ENCODE measurements around the gene ABCC4. TPM values are rescaled to one million over a fixed set of nuclear protein-coding genes. Genes with fewer than 3 reads are reported as not detected.

ABCC4 gene
- total and polyA plus RNA-seq, 2 donors (not counting 1 experiment from before 2014, with no cell fraction given) = 1.8 to 7.1 TPM

DNA sequence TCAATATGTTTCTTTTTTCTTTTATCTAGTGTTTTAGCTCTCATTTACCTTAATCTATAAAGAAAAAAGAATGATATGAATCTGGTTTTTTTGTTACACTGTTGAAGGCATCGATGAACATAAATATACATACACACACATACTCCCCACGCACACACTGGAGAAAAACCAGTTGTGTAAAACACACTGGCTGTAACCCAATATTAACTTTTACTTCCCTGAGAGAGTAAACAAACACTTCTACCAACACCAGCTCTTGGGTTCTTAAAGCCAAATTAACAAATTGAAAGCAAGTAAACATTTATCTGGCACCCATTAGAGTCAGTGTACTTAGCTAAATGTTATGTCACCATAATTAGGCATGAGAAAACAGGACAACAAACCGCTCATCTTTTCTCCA lies 145.7 kb downstream of the ABCC4 start:
- Histone ChIP-seq H3K4me3 (ENCODE audit: control extremely low read depth in 1 of 5, extremely low read depth in 1 of 5, insufficient read depth in 1 of 5, low read depth in 2 of 5, low read length in 4 of 5) (no peak overlapping the region), H3K79me2 (ENCODE audit: control insufficient read depth, insufficient read depth, low read length) (no peaks in the 10 kb centered on the region), H3K36me3 (replicated peaks in 1 of 2; ENCODE audit: control extremely low read depth in 1 of 2, control insufficient read depth in 1 of 2, extremely low read depth in 1 of 2, insufficient read depth in 2 of 2, low read length in 1 of 2) (no peaks in the 10 kb centered on the region), H3K27ac (ENCODE audit: low read length in 2 of 2) (no peak overlapping the region), H2AFZ (ENCODE audit: insufficient read depth, low read depth, low read length, poor library complexity, severe bottlenecking) (no peak overlapping the region), H4K20me1 (ENCODE audit: control insufficient read depth, insufficient read depth, low read length, poor library complexity, severe bottlenecking) (no peaks in the 10 kb centered on the region), H3K9me3 (ENCODE audit: control extremely low read depth in 1 of 3, control insufficient read depth in 2 of 3, insufficient read depth in 1 of 3, low read length in 2 of 3) (no peaks in the 10 kb centered on the region), H3K9ac (ENCODE audit: low read length) (no peak overlapping the region), H3K27me3 (replicated peaks in 1 of 4; ENCODE audit: control extremely low read depth in 1 of 4, control insufficient read depth in 3 of 4, insufficient read depth in 4 of 4, low read length in 3 of 4) (no peaks in the 10 kb centered on the region), H3K4me2 (replicated peaks; ENCODE audit: low read depth, low read length, poor library complexity, severe bottlenecking) (no peak overlapping the region), H3K4me1 (ENCODE audit: control insufficient read depth in 2 of 2, insufficient read depth in 2 of 2, low read length in 2 of 2) (no peaks in the 10 kb centered on the region)
- WGBS (ENCODE audit: insufficient coverage) = no CpG with 5 or more reads among the region's 3 CpGs
- no peaks in the 10 kb centered on the region for H3K4me1 Mint-ChIP-seq
- no peaks in the 10 kb centered on the region for H3K9me3 Mint-ChIP-seq (ENCODE audit: insufficient read depth)
- H3K4me3 Mint-ChIP-seq = no peak overlapping the region
- DNase-seq (no peak), ATAC-seq (ENCODE audit: low read depth) (no peak)
- ChIA-PET CTCF (interaction anchor here (1.0 kb wide), 1 partner anchor 34 kb away, joined by 3 read pairs; no protein-coding TSS in a partner anchor), POLR2A (no interaction called here)
- no peak for TF ChIP-seq EZH2 (IDR thresholded peaks at IDR 0.05; ENCODE audit: borderline replicate concordance, insufficient read depth, low read depth, low read length, poor library complexity, severe bottlenecking)
- TF ChIP-seq, protein P1, sequence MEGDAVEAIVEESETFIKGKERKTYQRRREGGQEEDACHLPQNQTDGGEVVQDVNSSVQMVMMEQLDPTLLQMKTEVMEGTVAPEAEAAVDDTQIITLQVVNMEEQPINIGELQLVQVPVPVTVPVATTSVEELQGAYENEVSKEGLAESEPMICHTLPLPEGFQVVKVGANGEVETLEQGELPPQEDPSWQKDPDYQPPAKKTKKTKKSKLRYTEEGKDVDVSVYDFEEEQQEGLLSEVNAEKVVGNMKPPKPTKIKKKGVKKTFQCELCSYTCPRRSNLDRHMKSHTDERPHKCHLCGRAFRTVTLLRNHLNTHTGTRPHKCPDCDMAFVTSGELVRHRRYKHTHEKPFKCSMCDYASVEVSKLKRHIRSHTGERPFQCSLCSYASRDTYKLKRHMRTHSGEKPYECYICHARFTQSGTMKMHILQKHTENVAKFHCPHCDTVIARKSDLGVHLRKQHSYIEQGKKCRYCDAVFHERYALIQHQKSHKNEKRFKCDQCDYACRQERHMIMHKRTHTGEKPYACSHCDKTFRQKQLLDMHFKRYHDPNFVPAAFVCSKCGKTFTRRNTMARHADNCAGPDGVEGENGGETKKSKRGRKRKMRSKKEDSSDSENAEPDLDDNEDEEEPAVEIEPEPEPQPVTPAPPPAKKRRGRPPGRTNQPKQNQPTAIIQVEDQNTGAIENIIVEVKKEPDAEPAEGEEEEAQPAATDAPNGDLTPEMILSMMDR (IDR thresholded peaks at IDR 0.05) = no peak
- H3K27me3 Mint-ChIP-seq = no peaks in the 10 kb centered on the region
- intact Hi-C loops (cut with micrococcal nuclease) = no loop called here
- no peak overlapping the region for H3K27ac Mint-ChIP-seq

DNA sequence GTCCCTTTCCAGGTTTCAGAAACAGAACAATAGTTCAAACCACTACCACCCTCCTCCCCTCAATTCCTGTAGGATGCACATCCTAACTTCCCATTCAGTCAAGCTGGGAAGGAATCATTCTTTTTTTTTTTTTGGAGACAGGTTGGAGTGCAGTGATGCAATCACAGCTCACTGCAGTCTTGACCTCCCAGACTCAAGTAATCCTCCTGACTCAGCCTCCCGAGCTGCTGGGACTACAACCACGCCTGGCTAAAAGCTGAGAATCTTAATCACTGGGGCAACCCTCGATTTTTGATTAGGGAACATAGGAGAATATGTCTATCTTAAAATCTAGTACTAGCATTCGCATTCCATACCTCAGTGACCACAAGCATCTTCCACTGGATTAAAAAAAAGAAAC lies 146.2 kb downstream of the ABCC4 start:
- POLR2A ChIA-PET = no interaction called here
- Histone ChIP-seq H4K20me1 (ENCODE audit: control insufficient read depth, insufficient read depth, low read length, poor library complexity, severe bottlenecking) (no peaks in the 10 kb centered on the region), H3K79me2 (ENCODE audit: control insufficient read depth, insufficient read depth, low read length) (no peaks in the 10 kb centered on the region), H3K4me3 (ENCODE audit: control extremely low read depth in 1 of 5, extremely low read depth in 1 of 5, insufficient read depth in 1 of 5, low read depth in 2 of 5, low read length in 4 of 5) (no peak overlapping the region), H3K9ac (ENCODE audit: low read length) (no peak overlapping the region), H3K27ac (ENCODE audit: low read length in 2 of 2) (no peak overlapping the region), H3K9me3 (ENCODE audit: control extremely low read depth in 1 of 3, control insufficient read depth in 2 of 3, insufficient read depth in 1 of 3, low read length in 2 of 3) (no peaks in the 10 kb centered on the region), H3K36me3 (replicated peaks in 1 of 2; ENCODE audit: control extremely low read depth in 1 of 2, control insufficient read depth in 1 of 2, extremely low read depth in 1 of 2, insufficient read depth in 2 of 2, low read length in 1 of 2) (no peaks in the 10 kb centered on the region), H3K27me3 (replicated peaks in 1 of 4; ENCODE audit: control extremely low read depth in 1 of 4, control insufficient read depth in 3 of 4, insufficient read depth in 4 of 4, low read length in 3 of 4) (no peaks in the 10 kb centered on the region), H3K4me1 (ENCODE audit: control insufficient read depth in 2 of 2, insufficient read depth in 2 of 2, low read length in 2 of 2) (no peaks in the 10 kb centered on the region), H3K4me2 (replicated peaks; ENCODE audit: low read depth, low read length, poor library complexity, severe bottlenecking) (no peak overlapping the region), H2AFZ (ENCODE audit: insufficient read depth, low read depth, low read length, poor library complexity, severe bottlenecking) (no peak overlapping the region)
- H3K27ac Mint-ChIP-seq = no peak overlapping the region
- DNase-seq = no peak
- no peaks in the 10 kb centered on the region for H3K27me3 Mint-ChIP-seq
- WGBS (ENCODE audit: insufficient coverage) = no CpG with 5 or more reads among the region's 4 CpGs
- TF ChIP-seq, protein P1 (IDR thresholded peaks at IDR 0.05) = no peak
- TF ChIP-seq EZH2 (IDR thresholded peaks at IDR 0.05; ENCODE audit: borderline replicate concordance, insufficient read depth, low read depth, low read length, poor library complexity, severe bottlenecking) = no peak
- CTCF ChIA-PET = interaction anchor here (0.7 to 1.0 kb wide), 2 partner anchors 34 to 606 kb away, joined by 3 read pairs; no protein-coding TSS in a partner anchor
- H3K4me3 Mint-ChIP-seq = no peak overlapping the region
- intact Hi-C loops (cut with micrococcal nuclease) = no loop called here
- H3K4me1 Mint-ChIP-seq = no peaks in the 10 kb centered on the region
- no peaks in the 10 kb centered on the region for H3K9me3 Mint-ChIP-seq (ENCODE audit: insufficient read depth)
- ATAC-seq (ENCODE audit: low read depth) = no peak
